Activated CD4-positive, alpha-beta T cell treated with anti-CD3 and anti-CD28 coated beads for 4 hours (primary cell): ENCODE measurements around the gene PCNX1.
"Not testable (repeated sequence)": the region's sequence is repeated elsewhere in the genome, so short reads cannot be mapped to it uniquely, and the experiment has no call there.

ENCODE experiments used
- DNase-seq, 2 donors: peaks; one replicate each; pipeline ENCODE4 v3.0.0-alpha.2; 2020

Gene PCNX1

DNA sequence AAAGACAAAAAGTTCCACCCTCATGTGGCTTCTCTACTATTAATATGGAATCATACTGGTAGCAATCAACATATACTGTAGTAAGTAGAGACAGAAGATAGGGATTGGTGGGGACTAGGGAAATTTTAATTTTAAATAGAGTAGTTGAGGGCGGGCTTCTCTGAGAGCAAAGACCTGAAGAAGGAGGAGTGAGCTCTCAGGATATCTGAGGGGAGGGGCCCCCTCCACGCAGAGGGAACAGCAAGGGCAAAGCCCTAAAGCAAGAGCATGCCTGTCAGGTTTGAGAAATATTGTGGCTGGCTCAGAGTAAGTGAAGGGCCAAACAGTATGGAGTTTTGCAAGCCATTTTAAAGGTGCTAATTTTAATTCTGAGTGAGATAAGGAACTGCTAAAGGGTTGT, 64.3 kb downstream of the PCNX1 start:
- no peak for DNase-seq

DNA sequence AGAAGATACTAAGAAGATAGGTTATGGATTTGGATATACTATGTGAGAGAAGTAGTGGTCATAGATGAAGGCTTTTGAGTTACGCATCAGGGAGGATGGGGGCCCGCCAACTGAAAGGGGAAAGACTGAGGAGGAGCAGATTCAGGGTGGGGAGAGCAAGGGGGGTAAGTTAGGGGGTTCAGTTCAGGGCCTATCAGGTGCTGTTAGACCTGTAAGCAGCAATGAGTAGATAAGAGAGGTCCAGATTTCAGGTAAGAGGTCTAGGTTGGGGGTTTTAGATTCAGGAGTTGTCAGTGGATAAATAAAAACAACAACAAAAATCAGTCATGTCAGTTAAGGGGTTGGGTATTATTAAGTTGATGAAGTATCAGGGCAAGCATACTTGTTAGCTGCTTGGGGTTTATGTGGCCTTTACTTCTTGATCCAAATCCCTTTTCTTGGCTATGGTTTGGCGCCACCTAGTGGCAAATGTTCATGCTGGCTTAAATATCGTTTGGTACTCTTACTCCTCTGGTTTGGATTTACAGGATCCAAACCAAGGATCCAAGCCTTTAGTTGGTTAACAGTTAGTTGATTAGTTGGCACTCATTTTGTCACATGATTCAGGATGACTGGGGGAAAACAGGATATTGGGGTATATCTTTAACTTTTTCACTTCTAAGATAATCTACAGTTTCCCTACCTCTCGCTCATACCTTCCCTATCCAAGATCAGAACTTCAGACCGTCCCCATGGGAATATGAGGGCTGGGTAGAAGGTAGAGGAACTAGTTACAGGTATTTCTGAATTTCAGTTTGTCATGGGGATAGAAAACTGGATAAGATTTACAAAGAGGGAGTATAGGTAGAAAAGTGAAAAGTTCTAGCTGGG, 65.1 kb downstream of the PCNX1 start:
- peak; percentile 78 to 89 for DNase-seq

DNA sequence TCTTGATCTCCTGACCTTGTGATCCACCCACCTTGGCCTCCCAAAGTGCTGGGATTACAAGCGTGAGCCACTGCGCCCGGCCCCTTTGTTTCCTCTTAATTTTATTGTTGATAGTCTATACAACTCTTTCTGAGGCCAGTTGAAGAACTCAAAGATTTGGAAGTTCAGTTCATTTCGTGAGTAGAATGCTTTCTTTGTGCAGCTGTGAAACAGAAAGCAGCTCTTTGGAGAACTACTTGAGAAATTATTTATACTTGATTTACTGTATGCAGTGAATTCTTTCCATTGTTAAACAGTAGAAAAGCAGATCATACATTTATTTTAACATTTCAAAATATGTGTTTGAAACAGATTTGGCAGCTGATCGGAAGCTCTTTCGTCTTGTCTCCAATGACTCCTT, 69.3 kb downstream of the PCNX1 start:
- no peak for DNase-seq

DNA sequence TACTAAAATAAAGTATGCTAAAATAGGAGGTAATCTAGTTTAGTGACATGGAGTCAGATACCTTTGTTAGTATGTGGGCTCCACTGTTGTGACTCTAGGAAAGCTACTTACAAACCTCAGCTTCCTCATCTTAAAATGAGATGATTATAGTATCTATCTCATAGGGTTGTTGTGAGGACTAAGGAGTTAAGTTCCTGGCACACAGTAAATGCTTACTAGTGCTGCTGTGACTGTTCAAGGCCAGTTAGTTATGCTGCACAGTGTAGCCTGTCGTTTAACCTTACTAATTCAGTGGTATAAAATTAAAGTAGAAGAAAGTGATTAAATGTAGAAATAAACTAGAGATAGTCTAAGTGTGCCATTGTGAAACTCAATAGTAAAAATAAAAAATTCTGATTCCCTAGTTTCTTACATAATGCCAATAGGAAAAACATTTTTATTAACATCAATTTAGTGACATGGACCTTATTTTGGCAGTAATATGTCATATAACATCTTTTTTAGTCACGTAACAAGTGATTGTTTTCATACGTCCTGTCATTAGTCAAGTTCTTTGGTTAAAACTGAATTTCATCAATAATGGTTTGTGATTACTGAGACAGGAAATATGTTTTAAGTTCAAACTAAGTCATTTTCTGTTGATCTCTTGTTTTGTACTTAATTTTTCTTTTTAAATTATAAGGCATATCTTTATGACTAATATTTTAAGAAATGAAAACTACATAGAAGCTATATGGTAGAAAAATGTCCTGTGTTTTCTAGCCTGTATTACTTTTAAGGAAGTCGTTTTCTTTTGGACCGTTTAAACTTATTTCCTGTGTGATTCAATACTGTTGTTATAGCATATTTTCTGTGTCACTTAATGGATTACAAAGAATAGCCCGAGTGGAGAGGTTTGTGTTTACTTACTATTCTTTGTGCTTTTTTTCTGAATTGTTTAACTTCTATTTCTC, 74.0 kb downstream of the PCNX1 start:
- no peak for DNase-seq

DNA sequence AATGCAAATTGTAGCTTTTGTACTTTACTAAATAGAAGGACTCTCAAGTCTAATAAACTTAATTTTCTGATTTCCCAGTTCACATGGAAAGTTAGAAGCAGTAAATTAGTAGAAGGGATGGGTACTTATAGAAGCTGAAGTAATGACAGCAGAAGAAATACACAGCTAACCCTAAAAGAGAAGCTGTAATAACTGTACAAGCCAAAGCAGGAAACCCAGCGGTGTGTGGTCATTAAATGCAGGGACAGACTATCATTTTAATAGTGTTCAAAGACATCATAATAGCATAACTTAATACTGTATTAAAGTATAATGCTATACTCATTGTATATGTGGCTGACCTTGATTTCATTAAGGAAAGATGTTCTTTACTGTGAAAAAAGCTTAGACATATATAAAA, 74.9 kb downstream of the PCNX1 start:
- DNase-seq, result no peak

DNA sequence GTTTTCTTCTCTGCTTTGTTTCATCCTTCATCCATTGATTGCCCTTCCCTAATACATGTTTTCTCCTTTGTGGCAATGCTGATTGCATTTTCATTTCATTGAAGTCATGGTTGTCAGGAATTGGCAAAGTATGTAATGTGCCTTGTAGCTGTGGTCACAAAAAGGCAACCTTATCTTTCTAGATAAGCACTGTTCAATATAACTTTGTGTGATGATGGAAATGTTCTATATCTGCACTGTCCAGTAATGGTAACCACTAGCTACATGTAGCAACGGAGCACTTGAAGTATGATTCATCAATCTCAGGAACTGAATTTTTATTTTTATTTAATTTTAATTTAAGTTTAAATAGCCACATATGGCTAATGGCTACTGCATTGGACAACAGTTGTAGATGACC, 79.8 kb downstream of the PCNX1 start:
- DNase-seq, result no peak

DNA sequence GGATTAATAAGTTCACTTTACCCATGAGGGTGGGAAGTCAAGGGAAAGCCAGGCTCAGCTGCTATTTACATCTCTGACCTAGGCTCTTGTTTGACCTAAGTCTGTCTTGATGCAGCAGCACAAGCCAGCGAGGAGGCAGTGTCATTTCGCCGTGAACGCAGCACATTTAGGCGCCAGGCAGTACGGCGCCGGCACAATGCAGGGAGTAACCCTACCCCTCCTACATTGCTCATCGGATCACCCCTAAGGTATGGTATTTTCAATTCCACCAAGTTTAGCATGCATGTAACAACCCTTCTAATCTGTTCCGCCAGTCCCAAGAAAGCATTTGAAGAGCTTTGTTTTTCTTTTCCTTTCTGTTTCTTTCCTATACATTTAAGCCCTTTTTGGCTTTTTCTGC, 81.2 kb downstream of the PCNX1 start:
- DNase-seq, result peak in 1 of 2 donors; percentile 13

DNA sequence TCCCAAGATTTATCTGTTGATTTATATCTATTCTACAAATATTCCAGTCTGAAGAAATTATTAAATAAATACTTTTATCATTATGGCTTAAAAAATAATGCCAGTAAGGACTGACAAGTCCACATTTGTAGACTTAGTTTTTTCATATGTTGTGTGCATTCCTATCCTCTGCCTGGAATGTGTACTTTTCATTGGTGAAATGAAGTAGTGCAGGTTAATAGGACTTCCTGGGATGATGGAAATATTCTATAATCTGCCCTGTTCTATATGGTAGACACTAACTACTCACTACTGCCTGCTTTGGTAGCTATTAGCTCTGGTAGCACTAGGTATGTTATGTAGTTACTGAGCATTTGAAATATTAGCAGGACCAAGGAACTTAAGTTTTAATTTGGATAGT, 86.7 kb downstream of the PCNX1 start:
- no peak for DNase-seq

DNA sequence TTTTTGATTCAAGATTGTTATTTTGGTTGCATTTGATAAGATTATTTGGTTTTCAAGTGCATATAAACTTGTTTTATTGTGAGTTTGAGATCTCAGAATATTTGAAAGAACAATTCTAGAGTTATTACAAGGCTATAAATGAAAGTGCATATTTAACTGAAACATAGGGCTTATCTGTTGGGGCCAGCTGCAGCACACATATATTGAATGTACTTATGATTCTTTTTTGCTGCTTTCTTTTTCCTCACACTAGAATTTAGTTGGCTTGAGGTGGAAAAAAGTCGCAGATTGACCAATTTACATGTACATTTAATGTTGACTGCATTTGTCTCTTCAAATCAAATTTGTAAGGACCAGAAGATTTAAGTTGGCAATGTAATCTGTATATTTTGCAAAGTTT, 88.0 kb downstream of the PCNX1 start:
- DNase-seq, result no peak

DNA sequence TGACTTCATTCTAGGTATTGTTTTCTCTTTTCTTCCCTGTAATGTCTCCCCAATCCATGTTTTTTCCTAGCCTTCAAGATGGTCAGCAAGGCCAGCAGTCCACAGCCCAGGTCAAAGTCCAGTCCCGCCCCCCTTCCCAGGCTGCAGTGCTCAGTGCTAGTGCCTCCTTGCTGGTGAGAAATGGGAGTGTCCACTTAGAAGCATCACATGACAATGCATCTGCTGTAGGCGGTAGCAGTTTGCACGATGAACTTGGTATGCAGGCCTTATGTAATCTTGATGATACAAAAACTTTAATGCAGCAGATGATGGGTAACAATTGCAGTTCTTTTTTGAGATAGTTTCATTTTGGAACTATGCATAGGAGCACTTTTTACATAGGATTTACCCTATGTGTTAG, 88.4 kb downstream of the PCNX1 start:
- DNase-seq, result no peak

DNA sequence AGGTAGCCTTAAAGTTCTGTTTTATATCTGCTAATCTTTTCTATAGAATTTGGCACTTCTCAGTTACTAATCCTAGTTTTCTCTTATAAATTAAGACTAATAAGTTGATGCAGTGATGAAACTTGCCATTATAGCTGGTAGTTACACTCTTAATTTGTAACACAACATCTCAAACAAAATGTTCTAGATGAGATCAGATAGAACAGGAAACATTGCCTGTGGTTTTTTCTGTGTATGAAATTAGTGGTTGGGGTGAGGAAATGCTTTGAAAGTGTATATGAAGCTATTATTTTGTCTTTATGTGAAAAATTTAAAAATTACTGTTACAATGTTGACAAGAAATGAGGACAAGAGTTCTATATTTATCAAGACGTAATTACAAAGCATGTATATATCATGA, 91.9 kb downstream of the PCNX1 start:
- no peak for DNase-seq

DNA sequence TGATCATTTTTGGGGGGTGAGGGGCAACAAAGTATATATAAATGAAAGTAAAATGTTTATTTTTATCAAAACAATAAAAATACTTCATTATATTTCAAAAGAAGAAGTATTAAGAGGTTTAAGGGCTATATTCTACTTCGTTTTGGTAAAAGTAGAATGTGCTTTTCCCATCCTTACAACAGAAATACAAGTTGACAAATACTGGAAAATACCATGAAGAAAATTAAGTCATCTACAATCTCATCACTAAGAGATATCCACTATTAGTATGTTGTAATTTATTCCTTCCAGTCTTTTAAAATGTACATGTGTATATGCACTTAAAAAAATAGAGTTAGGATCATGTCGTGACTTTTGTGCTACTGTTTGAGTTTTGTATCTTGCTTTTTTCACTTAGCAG, 92.8 kb downstream of the PCNX1 start:
- no peak for DNase-seq

DNA sequence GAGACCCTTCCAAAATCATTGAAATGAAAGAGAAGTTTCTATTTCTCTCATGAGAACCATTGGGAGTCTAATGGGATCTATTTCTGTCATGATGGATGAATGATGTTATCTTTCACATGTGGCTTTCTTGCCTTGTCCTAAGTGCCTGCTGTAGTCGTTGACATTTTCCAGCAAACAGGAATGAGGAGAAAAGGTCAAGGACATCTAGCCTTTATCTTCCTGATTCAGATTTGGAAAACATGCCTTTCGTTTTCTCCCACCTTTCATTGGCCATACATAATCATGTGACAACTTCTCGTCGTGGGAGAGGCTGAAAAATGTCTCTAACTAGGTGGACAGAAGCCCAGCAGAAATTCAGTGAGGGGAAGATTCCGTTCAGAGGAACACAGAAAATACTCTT, 94.5 kb downstream of the PCNX1 start:
- no peak for DNase-seq

DNA sequence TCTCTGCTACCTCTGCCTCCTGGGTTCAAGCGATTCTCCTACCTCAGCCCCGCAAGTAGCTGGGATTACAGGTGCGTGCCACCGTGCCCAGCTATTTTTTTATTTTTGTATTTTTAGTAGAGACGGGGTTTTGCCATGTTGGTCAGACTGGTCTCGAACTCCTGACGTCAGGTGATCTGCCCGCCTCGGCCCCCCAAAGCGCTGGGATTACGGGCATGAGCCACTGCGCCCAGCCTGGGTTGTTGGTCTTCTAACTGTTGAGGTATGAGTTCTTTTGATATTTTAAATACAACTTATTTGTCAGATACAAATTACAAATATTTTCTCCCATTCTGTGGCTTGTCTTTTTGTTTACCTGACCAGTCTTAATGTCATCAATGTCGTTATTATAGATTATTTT, 95.9 kb downstream of the PCNX1 start:
- no peak for DNase-seq

DNA sequence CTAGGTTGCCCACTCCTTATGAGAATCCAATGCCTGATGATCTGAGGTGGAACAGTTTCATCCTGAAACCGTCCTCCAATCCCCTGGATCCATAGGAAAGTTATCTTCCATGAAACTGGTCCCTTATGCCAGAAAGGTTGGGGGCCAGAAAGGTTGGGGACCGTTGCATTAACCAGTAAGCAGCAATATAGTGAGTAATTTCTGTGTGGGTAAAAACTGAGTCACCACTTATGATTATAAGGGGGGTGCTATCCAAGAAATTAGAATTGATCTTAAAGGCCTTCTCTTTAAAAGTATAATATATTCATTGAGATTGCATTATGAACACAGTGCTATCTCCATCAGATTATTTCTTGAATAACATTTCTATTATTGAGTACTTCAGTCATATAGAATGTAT, 97.2 kb downstream of the PCNX1 start:
- no peak for DNase-seq

DNA sequence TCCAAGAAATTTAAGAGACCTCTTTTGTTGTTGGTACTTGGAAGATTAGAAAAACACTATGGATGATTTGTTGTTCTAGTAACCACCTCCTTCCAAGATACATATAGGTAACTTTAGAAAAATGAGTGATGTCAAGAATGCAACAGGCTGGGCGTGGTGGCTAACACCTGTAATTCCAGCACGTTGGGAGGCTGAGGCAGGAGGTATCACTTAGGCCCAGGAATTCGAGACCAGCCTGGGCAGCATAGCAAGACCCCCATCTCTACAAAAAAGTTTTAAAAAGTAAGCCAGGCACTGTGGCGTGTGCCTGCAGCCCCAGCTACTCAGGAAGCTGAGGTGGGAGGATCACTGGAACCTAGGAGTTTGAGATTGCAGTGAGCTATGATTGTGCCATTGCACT, 97.8 kb downstream of the PCNX1 start:
- no peak for DNase-seq

DNA sequence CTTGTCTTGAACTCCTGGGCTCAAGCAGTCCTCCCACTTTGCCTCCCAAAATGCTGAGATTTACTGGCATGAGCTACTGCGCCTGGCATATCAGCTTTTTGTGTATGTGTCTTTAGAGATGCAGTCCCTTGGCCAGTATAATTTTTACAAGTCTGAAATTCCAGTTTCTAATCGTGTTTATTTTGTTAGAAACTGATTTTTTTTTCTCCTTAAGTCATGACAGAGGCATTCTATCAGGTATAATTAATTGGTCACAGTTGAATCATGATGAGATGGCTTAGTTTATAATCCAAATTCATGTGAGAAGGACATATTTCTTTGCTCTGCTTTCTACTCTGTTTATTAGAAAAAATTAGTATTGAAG, 98.9 kb downstream of the PCNX1 start:
- no peak for DNase-seq

DNA sequence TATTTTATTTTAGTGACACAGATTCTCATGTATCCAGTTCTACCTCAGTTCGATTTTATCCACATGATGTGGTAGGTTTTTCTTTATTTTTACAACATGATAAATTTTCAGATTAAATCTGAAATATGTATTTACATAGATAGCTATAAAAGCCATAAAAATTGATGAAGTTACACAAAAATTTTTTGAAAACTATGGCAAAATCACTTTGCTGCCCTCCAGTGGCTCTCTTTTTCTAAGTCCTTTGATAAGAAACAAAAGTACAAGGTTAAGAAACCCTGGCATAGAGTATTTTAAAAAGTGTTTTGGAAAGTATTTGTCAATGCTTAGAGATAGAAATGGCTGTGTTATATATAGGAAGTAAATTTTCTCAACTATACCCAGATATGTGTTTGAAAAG, 104.2 kb downstream of the PCNX1 start:
- no peak for DNase-seq

DNA sequence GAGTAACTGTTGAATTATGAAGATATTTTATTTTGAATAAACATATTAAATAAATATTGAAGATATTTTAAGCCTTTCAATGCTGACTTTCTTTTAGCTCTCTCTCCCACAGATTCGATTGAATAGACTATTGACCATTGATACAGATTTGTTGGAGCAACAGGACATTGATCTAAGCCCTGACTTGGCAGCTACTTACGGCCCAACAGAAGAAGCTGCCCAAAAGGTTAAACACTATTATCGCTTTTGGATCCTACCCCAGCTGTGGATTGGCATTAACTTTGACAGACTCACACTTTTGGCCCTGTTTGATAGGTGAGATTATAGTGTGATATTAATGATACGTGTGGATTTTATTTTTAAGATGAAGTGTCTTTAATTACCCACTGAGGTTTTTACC, 105.6 kb downstream of the PCNX1 start:
- no peak for DNase-seq

DNA sequence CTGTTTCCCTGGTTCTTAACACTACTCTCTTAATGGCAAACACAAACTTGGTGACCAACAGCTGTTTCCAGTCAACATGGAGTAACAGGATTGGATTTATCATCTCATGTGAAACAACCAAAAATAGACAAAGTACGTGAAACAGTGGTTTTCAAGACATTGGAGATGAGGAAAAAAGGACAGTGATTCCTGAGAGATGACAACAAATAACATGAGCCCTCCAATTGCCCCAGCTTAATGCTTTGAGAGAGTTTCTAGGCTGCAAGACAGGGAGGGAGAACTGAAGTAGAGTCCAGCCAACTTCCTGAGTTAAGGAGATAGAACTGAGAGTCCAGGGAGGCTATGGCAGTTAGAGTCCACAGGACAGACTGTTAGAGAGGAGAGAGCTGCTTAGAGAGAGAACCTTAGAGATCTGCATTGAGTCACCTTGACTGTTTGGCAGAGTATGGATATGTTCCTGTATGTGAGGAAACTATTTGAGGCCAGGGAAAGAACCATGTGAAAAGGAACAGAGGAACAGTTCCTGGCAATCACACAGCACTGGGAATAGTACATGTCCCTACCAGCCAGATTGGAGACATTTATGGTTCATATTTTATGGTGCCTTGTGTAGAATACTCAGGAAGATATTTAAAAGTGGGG, 106.4 kb downstream of the PCNX1 start:
- no peak for DNase-seq

DNA sequence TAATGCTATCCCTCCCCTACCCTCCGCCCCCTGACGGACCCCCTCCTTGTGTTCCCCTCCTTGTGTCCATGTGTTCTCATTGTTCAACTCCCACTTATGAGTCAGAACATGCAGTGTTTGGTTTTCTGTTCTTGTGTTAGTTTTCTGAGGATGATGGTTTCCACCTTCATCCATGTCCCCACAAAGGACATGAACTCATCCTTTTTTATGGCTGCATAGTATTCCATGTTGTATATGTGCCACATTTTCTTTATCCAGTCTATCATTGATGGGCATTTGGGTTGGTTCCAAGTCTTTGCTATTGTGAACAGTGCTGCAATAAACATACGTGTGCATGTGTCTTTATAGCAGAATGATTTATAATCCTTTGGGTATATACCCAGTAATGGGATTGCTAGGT, 112.7 kb downstream of the PCNX1 start:
- not testable (repeated sequence) for DNase-seq

DNA sequence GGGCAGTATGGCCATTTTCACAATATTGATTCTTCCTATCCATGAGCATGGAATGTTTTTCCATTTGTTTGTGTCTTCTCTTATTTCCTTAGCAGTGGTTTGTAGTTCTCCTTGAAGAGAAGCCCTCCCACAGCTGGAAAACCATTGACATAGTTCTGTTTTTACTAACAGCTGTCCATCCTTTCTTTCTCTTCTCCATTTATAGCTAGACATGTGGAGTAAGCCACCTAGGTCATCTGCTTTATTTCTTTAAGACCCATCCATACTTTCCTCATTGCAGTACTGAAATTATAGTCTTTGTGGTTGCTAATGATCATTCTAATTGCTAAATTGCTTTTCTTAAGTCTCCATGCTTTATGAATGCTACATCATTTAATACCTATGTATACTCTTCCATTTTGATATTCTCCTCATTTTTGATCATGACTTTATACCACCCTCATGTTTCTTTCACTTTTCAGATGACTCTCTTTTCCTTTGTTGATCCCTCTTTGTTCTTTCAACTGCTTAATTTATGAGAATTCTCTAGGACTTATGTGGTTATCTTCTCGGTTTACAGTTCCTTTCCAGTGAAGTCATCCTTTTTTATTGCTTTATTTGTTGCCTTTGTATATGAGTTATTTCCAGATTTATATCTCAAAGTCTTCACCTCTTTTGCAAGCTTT, 114.2 kb downstream of the PCNX1 start:
- no peak for DNase-seq
